Measurements from ENCODE around the gene BACH2. TPM values are rescaled to one million over a fixed set of nuclear protein-coding genes. Genes with fewer than 3 reads are reported as not detected.
A peak's percentile ranks its signal among the peaks of the same experiment; 100 is the strongest.

BACH2 gene
- total RNA-seq, 1 experiment from 2014 or later, result 2.0 TPM

DNA sequence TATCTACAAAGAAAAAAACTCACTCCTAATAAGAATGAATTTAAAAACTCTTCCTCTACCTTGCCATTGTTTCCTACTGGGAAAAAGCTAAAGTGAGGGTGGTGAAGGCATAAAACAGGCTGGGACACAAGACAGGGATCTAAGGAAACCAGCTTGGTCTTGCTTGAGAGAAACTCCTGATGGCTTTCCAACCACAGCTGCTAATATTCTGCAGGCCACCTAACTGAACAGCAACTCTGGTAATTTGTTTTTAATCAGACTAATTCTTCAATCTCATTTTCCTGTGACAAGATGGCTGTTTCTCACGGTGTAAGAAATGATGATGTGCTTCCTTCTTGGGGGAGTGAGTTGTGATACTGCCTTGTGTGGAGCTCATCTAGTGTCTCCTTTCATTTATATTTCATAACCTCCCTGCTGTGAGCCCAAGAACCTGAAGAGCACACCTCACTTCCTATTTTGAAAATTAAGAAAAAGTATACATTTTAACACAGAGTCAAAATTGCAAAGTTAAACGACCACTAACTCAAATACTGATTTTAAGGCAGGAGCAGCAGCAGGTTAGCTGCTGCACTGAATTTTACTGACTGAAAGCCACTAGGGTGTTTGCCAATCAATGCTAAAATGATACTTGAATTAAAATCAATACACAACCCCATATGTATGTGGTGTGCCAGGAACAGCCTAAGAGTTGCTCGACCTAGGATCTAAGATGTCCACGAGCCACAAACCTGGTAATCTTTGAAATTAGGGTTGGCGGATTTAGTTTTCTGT lies 58.0 kb downstream of the BACH2 start:
- DNase-seq (ENCODE audit: low read depth), result no peak

DNA sequence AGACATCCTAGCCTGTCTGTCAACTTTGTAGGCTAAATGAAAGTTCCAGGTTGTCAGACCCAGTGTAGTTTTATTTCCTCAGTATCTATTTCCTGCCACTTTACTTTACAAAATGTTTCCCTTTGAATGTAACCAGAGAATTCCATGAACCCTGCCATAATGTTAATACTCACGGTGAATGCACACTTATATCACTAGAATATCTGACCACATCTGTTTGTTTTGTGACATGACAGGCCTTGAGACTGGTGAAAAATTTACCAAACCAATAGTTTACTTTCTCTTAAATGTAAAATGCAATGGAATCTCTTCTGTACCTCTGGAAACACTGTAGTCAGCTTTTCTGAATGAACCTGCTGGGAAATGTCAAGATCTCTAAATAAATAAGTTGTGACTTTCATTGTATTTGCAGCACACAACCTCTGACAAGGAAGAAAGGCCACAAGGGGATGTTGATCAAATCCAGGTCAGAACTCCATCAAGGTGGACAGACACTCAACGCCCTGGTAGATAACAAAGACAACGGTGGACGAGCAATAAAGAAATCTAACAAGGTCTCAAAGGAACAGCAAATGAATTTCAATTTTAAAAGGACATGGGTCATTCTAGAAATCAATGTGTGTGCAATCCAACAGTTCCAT lies 59.2 kb downstream of the BACH2 start:
- DNase-seq (ENCODE audit: low read depth), result no peak

- no peak for DNase-seq (ENCODE audit: low read depth)
These were observed 62.6 kb downstream of the BACH2 start for GRCh38 chr6:90233994-90234393.

- no peak for DNase-seq (ENCODE audit: low read depth)
These were observed 63.4 kb downstream of the BACH2 start for GRCh38 chr6:90233213-90233612.

DNA sequence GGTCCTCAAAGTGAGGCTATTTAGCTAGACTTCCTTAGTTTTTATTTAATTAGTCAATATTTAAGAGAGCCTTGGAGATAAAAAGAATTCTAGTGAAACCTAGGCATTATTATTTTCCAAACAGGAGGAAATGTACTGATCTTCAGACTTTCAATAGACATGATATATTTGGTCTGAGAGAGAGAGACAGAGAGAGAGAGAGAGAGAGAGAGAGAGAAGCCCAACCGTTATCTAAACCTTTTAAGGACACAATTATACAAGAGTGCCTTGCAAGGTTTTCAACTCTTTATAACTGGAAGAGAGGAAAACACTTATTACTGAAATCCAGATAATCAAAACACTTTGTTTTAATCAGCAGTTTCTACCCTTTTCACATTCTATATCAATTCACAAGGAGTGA lies 64.8 kb downstream of the BACH2 start:
- DNase-seq (ENCODE audit: low read depth), result no peak

DNA sequence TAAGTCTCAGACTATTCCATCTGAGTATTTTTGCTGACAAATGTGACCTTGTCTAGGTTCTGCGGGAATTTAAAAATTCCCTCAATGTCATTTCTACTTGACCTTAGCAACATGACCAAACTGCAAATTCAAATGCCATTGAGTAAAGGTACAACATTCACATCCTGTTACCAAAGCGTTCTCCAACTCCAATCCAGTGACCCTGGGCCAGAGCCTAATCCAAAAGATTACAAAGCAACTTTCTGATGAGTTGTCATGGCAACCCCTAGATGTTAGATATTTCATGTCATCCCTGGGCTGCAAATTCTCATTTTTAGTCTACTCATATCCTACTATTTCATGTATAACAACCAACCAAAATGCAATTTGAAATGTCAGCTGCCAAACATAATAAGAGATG lies 65.3 kb downstream of the BACH2 start:
- DNase-seq (ENCODE audit: low read depth), result no peak

DNA sequence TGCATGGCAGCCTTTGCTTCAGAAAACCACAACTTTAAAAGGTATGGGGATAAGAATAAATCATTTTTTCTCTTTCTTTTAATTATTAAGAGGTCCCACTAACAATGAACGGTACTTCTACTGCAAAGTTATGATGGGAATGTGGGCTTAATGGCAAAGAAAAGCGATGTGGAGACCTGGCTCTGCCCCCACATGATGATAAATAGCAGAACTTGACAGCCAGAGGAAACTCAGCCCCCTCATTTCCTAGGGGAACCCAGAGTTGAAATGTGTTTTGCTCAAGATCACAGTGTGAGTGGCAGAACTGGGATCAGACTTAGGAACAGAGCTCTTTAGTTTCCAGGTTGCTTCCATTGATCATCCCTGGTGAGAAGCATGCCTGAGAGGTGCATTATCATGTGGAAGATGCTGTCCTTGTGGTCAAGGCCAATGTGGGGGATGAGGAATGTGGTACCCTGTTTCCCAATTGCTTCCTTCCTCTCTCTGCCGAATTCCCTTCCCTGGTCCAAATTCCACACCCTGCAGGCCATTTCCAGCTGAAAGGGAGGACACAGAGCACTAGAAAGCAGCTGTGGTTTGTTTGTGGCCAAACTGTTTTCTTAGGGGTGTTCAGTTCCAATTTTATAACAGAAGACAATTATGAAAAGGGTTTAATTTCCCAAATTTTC lies 66.0 kb downstream of the BACH2 start:
- DNase-seq (ENCODE audit: low read depth), result no peak

- no peak for DNase-seq (ENCODE audit: low read depth)
These were observed 67.2 kb downstream of the BACH2 start for GRCh38 chr6:90229331-90230010.

GRCh38 chr6:90227673-90228072 lies 69.0 kb downstream of the BACH2 start:
- DNase-seq (ENCODE audit: low read depth), result no peak

- DNase-seq (ENCODE audit: low read depth), result peak; percentile 31
These were observed 69.4 kb downstream of the BACH2 start for GRCh38 chr6:90227213-90227612.

- peak; percentile 45 for DNase-seq (ENCODE audit: low read depth)
These were observed 70.4 kb downstream of the BACH2 start for GRCh38 chr6:90226257-90226656.

- DNase-seq (ENCODE audit: low read depth), result no peak
These were observed 72.4 kb downstream of the BACH2 start for GRCh38 chr6:90224196-90224595.

DNA sequence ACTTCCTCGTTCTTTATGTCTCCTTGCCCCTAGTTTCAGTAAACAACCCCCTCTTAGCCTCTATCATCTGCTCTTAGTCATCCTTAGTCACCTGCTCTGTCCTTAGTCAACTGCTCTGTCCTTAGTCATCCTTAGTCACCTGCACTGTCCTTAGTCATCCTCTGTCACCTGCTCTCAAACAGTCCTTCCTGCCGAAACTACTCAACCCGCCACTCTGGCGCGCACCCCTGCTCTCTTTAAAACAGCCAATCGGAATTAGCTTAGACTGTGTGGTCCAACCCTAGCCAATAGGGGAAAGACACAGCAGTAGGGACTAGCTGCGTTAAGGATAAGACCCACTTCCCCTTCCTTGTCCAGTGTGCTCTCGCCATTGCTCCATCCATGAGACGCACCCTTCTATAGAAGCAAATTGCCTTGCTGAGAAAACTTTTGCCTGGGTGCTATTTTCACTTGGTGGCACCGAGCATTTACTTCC lies 73.9 kb downstream of the BACH2 start:
- DNase-seq (ENCODE audit: low read depth), result peak; percentile 64

- DNase-seq (ENCODE audit: low read depth), result no peak
These were observed 74.6 kb downstream of the BACH2 start for GRCh38 chr6:90222008-90222407.

DNA sequence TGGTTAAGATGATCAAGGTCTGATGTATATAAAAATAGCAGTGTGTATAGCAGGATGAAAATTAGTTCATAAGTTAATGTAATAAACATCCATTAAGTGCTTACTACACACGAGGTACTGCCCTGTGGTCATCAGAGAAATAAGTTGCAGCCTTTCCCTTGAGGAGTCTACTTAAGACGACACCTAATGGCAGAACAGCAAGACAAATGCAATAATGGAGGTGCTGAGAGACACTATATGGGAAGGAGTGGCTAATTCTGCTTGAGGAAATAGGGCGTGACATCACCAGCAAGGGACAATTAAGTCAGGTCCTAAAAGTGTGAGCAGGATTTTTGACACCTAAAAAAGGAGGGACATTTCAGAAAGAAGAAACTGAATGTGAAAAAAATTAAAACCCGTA lies 75.2 kb downstream of the BACH2 start:
- no peak for DNase-seq (ENCODE audit: low read depth)

GRCh38 chr6:90220273-90220672 lies 76.4 kb downstream of the BACH2 start:
- DNase-seq (ENCODE audit: low read depth), result peak; percentile 54

GRCh38 chr6:90219209-90219985 lies 77.2 kb downstream of the BACH2 start:
- DNase-seq (ENCODE audit: low read depth), result peak; percentile 91

DNA sequence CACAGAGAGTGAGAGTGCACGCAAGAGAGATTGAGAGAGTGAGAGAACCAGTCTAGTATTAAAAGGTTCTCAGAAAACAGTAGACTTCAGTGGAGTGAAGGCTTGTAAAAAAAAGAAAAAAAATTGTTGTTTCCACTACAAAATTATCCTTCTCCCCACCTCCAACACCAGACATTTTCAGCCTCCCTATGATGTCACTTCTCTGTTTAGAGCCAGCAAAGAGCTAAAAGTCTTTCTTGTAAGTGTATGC lies 77.8 kb downstream of the BACH2 start:
- no peak for DNase-seq (ENCODE audit: low read depth)

- DNase-seq (ENCODE audit: low read depth), result no peak
These were observed 79.0 kb downstream of the BACH2 start for GRCh38 chr6:90217506-90218127.

DNA sequence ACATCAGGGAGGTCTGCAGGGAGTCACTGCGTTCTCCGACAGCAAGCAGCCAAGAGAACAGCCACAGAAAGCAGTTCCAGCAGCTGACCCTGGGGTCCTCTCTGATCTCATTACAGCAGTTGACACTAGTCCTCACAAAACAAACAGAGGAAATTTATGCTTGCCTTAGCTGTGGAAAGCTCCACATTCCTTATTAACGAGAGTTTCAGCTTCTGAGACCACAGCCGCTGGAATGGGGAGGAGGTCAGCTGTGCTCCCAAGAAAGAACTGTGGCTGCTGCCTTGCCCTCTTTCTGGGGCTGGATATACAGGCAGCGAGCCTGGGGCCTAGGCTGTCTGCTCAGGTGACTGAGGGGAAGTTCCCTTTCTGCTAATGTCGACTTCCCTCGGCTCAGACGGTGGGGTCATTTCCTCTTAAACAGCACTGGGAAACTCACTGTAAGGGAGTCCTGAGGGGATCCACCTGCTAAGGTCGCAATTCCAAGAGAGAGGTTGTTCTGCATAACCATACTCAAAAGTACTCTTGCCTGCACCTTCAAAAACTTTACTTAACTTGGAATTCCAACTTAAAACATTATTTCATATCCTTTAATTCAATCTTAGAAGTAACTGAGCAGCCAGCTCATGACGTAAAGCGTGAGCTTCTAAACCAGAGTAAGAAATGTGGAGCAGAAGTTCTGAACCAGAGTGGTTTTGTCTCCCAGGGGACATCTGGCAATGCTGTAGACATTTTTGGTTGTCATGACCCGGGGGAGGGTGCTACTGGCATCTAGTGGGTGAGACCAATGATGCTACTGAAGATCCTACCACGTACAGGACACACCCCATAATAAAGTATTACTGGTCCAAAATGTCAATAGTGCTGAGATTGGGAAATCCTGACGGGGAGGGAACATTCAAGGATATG lies 80.3 kb downstream of the BACH2 start:
- DNase-seq (ENCODE audit: low read depth), result peak; percentile 30

Data from RPMI7951 (cell line).